Epidermal melanocyte (primary cell): ENCODE measurements around the gene TMPRSS13.

Source experiments
- DNase-seq: peaks from one replicate; pipeline ENCODE4 v3.0.0; 2011; ENCODE audit warnings: low spot score; ENCODE audit not compliant: insufficient read length

Gene TMPRSS13

DNA sequence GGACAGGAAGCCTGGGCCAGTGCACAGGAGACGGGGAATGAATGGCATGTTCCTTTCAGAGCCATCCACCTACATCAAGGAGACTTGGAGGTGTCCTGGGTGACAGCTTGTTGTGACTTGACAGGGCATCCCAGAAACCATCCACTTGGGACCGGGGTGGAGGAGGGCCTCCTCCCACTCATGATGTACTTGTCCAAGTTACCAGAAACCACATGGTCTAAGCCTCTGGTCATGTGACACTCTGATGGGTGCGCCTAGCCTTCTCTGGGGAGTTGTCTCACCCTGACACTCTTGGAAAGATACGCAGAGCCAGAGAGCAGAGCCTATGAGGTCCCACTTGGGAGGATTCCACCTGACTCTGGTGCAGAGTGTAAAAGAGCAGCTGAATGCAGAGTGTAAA is 31.1 kb downstream of the TMPRSS13 start:
- no peak for DNase-seq

DNA sequence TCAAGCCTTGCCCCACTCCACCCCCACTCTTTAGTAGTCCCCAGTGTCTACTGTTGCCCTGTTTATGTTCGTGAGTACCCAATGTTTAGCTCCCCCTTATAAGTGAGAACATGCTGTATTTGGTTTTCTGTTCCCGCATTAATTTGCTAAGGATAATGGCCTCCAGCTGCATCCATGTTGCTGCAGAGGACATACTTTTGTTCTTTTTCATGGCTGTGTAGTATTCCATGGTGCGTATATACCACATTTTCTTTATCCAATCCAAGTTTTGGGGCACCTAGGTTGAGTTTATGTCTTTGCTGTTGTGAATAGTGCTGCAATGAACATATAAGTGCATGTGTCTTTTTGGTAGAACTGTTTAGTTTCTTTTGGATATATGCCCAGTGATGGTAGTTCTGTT is 36.6 kb downstream of the TMPRSS13 start:
- DNase-seq: no peak

DNA sequence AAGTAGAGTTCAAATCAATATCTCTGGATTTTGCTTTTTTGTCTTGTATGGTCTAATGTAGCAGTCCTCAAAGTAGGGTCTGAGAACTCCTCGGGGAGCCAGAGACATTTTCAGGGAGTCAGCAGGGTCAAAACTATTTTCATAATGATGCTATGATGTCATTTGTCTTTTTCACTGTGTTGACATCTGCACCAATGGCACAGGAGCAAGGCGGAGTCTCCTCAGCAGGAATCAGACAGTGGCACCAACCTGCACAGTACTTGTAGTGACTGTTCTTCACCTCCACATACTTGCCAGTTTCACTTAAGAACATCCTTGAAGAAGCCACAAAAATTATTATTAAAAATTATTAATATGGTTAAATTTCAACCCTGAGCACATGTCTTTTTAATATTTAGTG is 37.8 kb downstream of the TMPRSS13 start:
- no peak for DNase-seq

DNA sequence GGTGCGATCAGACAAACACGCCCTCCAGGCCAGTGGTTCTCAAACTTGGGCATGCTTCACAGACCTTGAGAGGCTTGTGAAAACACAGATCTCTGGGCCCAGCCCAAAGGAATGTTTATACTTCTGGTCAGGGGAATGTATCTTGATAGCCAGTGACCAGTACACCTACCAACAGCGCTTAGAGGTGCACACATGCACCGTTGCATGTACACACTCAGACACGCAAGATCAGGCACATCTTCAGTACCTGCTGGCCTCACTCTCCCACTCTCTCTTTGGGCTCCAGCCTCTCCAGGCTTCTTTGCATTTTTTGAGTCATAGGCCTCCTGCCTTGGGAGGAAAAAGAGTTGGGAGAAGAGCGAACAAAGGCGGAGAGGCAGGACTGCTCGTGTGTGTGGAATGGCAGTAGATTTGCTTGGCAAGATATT is 41.0 kb downstream of the TMPRSS13 start:
- no peak for DNase-seq

DNA sequence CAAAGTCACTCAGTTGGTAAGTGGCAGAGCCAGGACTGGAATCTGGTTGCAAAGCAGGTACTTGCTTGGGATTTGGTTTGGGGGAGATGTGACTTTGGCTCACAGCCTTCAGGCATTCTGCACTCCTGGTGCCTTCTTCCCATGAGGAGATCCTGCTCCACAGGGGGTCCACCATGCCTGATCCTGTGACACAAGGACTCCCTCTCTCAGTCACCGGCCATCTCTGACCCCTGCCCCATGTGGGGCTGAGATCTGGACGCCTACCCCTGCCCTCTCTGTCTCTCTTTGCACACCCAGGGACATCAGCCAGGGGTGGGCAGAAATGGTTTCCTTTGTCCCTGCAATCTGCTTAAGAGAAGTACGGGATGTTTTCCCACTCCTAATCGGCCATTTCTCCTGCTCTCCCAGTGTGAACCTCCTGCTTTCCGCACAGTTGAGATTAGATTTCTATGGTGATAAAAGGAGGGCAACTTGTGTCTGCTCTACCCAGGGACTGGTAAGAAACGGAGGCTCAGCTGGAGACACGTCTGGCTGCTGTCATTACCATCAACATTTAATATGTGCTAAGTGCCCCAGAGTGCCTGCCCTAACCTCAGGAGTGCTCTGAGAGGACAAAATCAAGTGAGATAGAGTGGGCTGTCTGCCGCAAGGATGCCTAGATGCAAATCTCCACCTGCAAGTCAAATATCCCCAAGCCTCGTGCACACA is 41.6 kb downstream of the TMPRSS13 start:
- DNase-seq: no peak

DNA sequence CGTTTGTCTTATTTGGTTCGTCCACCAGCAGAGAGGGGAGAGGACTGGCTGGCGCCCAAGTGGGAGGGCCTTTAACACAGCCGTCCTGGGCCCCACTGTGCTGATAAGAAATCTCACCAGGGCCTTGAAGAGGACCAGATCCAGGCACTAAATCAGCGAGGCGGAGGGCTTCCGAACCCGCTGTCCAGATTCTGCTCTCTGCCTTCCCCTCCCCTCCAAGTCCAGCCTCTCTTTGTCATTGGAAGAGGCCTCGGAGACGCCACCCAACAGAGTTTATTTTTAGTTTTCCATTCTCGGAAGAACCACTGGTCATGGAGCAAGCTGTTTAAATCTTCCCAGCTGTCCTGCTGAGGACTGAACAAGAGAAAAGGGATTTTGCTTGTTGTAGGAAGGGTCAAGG is 43.4 kb downstream of the TMPRSS13 start:
- DNase-seq: no peak

DNA sequence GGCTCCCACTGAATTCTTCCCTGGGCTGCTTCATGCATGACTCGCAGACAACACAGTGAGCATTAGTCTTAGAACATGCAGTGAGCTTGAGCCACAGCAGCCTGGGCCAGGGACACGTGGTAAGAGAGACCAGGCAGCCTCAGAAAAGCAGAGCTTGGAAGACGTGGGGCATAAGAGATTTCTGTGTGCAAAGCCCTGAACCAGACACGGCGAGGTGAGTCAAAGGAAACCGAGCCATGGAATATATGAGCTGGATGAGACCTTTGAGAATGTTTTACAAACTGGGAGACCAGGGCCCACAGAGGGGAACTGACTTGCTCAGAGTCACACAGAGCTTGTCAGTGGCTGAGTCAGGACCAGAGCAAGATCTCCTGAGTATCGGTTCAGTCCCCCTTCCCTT is 44.2 kb downstream of the TMPRSS13 start:
- DNase-seq: no peak

DNA sequence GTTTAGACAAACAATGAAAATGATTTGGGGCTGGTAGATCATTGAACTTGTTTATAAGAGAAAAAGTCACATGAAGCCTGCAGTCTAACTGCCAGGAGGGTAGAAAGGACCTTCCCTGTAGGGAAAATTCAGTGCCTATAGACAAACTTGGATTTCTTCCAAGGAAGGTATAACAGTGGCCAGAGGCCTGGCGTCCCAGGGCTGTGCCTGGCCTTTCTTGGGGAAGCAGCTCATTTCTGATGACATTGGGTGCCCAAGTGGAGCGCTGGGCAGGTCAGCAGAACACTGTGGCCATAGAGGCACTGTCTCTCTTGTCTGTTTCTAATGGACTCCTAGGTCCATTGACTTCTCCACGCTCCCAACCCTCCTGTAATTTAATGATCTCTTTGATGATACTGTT is 46.1 kb downstream of the TMPRSS13 start:
- no peak for DNase-seq

DNA sequence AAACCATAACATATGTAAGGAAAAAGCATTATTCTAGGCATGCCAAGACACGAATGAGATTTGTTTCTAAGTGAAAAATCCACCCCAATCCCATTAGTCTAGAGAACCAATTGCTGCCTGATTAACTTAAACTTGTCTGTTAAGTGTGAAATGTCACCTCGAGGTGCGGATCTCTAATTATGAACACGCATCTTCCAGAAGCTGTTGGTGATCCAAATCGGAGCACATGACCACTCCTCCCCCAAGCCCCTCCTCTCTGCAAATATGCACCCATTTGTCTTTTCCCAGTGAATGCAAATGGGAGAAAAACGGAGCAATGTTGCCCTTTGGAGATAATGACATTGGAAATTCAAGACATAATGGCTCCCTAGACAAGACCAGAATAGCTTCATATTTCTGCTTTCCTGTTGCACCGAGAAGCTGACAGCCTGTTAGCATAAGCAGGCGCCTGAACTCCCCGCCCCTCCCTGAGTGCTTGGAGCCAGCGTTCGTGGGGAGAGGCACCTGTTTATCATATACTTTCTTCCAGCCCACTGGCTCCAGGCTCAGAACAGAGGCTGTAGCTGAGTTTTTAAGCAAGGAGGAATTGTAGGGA is 46.8 kb downstream of the TMPRSS13 start:
- no peak for DNase-seq

DNA sequence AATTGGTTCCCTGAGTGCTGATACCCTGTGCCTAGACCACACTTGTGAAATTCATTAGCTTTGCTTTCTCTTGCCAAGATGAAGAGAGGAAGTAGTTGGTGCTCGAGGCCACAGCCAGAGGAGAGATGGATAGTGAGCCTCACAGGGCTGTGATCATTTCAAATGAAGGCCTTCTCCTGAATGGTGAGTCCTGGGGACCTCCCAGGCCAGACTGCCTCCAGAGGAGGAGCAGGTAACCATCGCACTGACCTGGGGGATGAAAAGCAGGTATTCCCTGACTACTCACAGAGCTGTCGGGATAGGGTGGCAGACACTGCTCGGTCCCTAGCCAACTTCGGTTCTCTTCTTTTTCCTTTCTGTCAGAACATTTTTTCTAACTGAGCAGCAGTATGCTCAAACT is 48.0 kb downstream of the TMPRSS13 start:
- DNase-seq: no peak

DNA sequence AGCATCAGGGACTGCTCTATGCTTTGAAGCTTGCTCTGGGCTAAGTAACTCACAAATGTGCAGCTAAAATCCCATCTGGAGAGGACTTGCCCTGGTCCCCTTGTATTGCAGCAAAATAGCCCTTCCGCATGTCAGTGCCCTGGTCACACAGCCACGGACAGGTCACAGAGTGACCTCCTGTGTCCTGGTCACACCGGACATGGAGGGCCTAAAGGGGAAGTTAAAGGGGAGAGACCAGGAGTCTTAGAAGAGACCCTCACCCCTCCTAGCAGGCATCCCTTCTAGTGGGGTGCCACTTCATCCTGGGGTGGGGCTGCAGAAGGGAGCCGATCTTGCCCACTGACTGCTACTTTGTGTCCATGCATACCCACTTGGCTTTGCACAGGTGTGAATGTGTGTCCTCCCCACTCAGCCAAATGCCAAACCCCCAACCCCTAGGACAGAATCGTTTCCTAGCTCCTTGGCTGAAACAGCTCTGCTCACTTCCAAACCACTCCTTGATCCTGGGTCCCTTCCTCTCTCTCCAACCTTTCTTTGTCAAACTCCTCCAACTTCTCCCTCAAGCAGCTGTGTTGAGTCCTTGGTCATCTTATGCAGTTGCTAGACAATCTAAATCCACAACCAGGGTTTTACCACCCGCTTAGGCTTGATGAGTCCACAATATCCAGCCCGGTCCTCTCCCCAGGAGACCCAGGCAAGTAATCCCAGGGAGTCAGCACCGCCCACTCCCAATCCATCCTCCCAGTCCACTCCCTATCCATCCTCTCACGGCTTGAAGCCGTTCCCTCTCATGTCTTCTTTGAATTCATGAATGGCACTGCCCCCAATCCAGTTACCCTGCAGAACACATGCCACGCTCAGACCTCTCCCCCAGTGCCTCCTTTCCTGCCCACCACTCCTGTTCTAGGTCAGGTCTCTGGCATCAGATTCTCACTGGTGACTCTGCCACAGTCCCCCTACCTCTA is 49.4 kb downstream of the TMPRSS13 start:
- no peak for DNase-seq

DNA sequence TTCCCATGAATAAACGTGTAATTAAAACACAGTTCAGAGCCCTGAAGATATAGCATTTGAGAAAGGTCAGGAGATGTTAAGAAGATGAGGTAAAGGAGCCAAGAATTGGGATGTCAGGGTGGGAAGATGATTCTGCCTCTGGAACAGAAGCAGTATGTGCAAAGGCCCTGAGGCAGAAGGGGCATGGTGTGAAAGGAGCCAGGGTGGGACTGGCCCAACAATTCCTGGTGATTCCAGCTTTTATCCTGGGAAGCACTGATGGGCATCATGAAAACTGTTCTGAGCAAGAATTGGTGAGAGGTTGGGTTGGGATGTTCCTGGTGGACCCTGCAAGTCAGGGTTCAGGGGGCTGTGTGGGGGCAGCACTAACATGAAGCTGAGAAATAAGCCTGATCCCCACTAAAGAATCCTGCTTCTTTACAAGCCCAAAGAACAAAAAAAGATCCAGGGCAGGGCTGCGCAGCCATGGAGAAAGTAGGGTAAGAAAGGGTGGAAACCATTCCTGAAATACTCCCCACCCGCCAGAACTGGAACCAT is 50.2 kb downstream of the TMPRSS13 start:
- no peak for DNase-seq

DNA sequence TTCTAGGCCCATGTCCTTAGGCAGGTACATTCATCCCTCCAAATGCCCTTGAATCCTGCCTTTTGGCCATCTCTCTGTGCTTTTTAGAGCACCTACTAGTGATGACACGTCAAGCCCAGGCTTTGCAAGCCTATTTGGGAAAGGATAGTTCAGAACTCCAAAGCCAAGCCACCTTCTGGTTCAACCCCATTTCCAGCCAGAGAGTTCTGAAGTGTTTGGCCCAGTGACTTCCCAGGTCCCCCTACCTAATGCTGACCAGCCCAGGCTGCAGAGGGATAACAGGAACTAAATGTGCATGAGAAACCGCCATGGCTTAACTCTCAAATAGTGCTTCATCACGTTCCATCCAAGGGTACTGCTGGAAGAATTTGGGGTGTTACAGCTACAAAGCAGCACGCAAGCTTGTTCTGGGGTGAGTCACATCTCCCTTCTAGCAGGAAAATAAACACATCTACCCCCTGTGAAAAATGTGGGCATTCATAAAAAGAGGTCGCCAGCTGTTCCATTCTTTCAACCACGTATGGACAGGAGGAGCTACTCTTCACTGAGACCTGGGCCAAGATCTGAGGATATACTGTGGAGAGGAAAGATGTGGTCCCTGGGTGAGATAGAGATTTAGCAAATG is 50.8 kb downstream of the TMPRSS13 start:
- DNase-seq: no peak

DNA sequence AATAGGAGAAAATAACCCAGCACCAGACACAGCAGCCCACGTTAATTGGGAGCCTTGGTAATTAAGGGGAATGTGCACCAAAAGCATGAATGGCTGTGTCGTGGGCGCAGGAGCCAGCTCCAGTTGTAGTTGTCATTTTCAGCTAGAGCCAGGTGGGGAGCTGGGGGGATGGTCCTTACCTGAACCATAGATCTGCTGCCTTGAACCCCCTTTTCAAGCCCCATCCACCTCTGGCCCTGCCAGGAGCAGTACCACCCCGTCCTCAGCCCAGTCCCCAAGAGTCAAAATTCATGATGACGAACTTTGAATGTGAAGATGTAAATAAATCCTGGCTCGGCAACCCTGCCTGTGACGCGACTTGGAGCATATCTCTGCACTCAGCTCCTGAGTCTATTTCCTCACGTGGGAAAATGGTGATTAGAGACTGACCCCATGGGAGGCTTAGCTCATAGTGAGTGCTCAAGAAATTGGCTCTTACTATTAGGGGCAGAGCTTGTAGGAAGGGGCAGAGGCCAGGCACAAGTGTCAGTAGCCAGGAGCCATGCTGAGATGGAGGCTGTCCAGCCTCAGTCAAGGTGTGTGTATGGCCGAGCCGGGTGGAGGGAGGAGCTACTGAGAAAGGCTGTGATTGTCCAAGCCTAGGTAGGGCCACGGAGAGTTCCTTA is 52.0 kb downstream of the TMPRSS13 start:
- DNase-seq: no peak

DNA sequence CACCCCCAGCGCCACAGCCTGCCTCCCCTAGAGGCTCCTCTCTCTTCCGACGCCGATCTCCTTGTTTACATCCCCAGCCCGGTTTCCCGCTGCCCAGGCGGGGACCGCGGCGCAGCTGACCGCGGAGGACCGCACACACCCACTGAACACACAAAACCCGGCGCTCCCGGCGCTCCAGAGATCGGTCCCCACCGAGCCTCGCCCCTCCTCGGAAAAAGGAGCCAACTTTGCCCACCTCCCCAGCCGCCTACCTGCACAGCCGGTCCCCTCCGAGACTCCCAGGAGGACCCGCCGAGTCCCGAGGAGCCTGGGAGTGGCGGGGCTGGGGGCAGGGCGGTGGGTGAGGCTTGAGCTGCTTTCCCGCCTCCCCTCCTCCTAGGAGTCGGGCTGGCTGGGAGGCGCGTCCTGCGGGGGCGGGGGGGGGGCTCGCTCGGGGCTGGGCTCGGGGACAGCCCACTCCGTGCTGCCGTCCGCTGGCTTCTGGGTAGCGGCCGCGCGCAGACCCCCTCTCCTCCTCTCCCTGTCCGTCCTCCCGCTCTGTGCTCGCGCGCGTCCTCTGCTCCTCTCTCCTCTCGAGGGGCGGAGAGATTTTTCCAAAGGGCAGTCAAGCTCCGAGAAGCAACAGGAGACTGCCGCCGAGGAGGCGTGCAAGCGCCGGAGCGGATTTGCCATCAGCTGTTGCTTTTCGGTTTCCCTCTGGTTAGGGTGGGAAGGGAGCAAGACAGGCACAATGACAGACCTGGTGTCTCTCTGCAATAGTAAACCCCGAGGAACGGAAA is 52.7 kb downstream of the TMPRSS13 start, which contains the start of gene FXYD6:
FXYD6 (minus strand) TSS at position 318 of the 779 bp plus-strand sequence. CDS start 33,882 bp downstream, outside the sequence.
- DNase-seq: no peak

DNA sequence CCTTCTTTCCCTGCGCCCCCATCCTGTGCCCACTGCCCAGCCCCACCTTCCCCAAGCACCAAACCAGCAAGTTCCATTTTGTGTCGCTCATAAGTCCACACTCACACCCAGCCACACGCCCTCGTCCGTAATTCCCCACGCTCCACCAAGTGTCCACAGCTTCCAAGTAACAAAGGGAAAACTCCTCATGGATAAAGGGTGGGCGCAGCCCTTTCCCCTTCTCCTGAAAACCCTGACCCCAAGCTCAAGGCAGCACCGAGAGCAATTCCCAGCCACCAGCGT is 53.2 kb downstream of the TMPRSS13 start:
- DNase-seq: no peak

DNA sequence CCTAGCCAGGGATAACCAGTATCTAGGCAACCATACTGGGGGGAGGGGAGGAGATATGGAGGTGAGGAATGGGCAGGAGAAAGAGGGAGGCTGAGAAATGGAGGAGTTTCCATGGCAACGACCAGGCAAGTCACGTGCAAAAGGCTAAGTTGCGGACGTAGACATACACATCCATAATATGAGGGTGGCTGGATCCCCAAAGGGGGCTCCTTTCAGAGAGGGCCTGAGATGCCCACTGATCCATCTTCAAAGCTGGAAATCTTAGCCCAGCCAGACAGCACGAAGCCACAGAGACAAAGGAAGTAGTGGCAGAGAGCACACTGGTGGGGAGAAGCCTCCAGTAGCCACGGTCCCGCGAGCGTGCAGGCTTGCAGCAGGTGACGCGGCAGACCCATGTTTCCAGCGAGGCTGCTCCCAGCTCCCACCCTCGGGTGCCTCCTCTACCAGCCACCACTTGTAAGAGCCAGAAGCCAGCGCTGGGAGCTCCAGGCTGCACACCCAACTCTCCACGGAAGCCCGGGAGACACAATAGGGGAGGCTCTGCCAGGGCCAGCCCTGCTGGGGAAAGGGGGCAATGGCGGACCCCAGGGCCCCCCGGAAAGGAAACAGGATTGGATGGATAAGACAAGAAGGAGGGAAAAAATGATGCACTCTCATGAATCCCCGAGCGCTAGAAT is 53.7 kb downstream of the TMPRSS13 start:
- no peak for DNase-seq

DNA sequence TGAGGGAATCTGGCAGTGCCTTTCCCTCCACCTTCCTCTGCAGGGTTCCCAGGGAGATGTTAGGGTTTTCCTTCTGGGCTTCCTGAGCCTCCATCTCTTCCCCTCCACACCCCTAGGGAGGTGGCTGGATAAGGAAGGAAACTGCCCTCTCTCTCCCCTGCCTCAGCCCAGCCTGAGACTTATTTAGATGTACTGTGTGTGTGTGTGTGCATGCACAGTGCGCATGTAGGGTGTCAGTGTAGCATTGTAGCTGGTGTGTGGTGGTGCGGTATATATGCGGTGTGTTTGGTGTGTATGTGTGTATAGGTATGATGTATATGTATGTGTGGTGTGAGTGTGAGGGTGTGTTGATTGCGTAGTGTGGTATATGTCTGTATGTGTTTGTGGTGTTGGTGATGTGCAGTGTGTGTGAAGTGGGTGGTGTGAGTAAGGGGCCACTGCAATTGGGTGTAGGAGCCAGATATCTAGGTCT is 54.3 kb downstream of the TMPRSS13 start:
- no peak for DNase-seq

DNA sequence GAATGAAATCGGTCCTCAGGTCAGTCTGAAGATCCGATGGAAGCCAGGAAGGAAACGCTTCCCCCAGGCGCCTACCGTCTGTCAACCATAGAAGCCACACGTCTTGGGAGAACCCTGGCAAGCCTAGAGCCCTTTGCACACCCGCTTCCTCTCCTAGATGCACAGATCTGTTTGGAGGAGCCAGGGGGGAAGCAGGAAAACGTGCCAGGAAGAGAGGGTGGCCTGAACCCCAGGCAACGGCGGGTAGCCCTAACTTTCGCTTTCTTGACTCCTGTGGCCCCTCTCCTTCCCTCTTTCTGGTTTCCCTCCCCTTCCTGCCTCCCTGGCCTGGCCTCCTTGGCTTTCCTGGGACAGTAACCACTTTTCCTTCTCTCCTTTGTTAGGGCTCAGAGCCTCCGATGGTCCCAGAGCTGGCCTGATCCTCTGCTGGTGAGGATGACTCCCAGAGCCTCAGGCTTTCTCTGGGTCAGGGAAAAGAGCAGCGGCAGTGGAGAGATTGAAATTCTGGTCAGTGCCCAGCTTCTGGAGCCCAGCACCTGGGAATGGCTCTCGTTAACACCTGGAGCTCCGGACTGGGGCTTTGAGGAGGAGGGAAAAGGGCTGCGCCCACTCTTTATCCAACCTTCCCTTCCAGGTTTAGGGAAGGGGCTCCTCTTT is 54.8 kb downstream of the TMPRSS13 start:
- no peak for DNase-seq
